Breast epithelium (tissue), 3 donors: ENCODE measurements around the gene MOCS3.

Source experiments
- CTCF ChIP-seq, 3 donors: fragments of 450-650 bp; IDR thresholded peaks; one replicate each; pipeline ENCODE4 v1.5.1; 2016 to 2017; ENCODE audit warnings: antibody characterized with exemption in 3 of 3, mild to moderate bottlenecking in 3 of 3, moderate library complexity in 3 of 3
- POLR2A ChIP-seq: fragments of 450-650 bp; IDR thresholded peaks from one replicate; pipeline ENCODE4 v1.6.1; 2016; ENCODE audit warnings: antibody characterized with exemption, mild to moderate bottlenecking, moderate library complexity
- POLR2AphosphoS5 ChIP-seq, 3 donors: sonication (generic); formaldehyde crosslinking; IDR thresholded peaks; one replicate each; pipeline ENCODE4 v1.6.1; 2017; ENCODE audit warnings: antibody characterized with exemption in 3 of 3

- TF ChIP-seq CTCF (IDR thresholded peaks at IDR 0.05) (no peak), POLR2AphosphoS5 (IDR thresholded peaks at IDR 0.05) (no peak), POLR2A (no peak)
These were observed 50.9 kb downstream of the MOCS3 start for GRCh38 chr20:51009303-51010042.
